ENCODE measurements around the gene MED15.
A peak's percentile ranks its signal among the peaks of the same experiment; 100 is the strongest.

The MED15 gene

GRCh38 chr22:20459862-20460261, 47.5 kb upstream of the MED15 start:
- TF ChIP-seq CTCF (IDR thresholded peaks at IDR 0.05; ENCODE audit: low read depth, low read length, poor library complexity, severe bottlenecking) (no peak), EZH2phosphoT487 (IDR thresholded peaks at IDR 0.05; ENCODE audit: borderline replicate concordance, low read length) (no peak)
- H3K79me2 ChIP-seq (ENCODE audit: control insufficient read depth, low read length) = no peaks in the 10 kb centered on the region
- no peaks in the 10 kb centered on the region for H3F3A ChIP-seq (ENCODE audit: control insufficient read depth, insufficient read depth)
- H3K27me3 ChIP-seq (ENCODE audit: control insufficient read depth, low read length) = no peaks in the 10 kb centered on the region
- no peak overlapping the region for H3K4me2 ChIP-seq (ENCODE audit: low read length)
- peaks cover 5% of the 10 kb centered on the region; the same call in 1 of the 2 replicates for H3K36me3 ChIP-seq (ENCODE audit: control insufficient read depth, low read length)
- H3K27ac ChIP-seq (ENCODE audit: low read depth, low read length) = no peak overlapping the region
- H3K9me2 ChIP-seq (replicated peaks; ENCODE audit: control insufficient read depth, low read length) = no peaks in the 10 kb centered on the region
- peaks cover 32% of the 10 kb centered on the region for H3K4me1 ChIP-seq (ENCODE audit: control insufficient read depth, low read length)
- no peak overlapping the region for H3K4me3 ChIP-seq (ENCODE audit: low read length)
- H3K9me3 ChIP-seq (ENCODE audit: control insufficient read depth, insufficient read depth, low read length) = no peaks in the 10 kb centered on the region
- H4K20me1 ChIP-seq (ENCODE audit: control insufficient read depth, insufficient read depth, low read depth, low read length) = no peaks in the 10 kb centered on the region

DNA sequence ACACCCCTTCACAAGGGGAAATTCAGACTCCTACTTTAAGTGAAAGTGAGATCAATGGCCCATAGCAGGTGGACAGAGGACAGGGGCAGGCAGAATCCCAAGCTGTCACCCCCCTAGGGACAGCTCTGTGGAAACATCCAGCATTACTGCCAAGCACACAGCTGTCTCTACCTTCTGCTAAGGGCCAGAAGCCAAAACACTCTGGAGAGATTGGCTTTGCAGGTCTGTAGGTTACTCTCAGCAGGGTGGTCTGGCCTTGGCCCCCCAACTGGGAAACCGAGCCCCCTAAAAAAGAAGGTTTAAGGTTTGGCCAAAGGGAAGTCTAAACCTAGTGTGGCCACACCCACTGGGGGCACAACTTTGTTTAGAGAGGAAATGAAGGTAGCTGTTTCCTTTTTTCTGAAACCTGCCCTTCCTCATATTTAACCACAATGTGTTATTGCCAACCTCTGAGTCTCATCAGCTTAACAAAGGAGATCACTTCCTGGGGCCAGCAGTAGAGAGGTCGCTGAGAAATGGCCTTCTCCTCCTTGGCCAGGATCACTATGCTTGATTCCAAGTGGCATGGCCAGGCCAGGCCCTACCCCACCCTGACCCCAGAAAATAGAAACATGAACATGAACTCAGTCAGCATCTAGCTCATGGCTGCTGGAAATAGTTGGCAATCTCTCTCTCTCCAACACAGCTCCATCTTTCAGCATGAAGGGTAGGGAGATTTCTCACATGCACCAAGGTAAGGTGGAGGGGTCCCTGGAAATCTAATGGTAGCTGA, 43.9 kb upstream of the MED15 start:
- no peaks in the 10 kb centered on the region for H3K27me3 ChIP-seq (ENCODE audit: control insufficient read depth, low read length)
- TF ChIP-seq CTCF (IDR thresholded peaks at IDR 0.05; ENCODE audit: low read depth, low read length, poor library complexity, severe bottlenecking) = no peak
- TF ChIP-seq EZH2phosphoT487 (IDR thresholded peaks at IDR 0.05; ENCODE audit: borderline replicate concordance, low read length) = no peak

DNA sequence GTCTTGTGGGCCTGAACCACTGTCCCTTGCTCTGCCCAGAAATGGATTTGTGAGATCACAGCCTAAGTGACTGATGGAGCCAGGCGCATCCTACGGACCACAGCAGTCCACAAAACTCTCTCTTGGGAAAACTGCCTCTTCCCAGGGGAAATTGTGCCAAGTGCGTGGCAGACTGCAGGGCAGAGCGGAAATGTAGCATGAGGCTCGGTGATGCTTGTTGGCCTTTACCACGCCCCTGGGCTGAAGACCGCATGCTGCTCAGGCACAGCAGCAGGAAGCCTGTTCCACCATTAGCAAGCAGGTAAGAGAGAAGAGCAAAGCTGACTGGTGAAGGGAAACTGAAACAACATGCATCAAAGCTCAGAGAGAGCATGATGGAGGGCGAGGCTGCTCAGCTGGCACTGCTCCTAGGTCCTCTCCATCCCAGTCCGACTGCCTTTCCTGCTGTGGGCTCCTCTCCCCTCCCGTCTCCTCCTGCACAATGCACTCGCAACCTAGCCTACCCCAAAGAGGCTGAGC, 43.3 kb upstream of the MED15 start:
- no peaks in the 10 kb centered on the region for H3K79me2 ChIP-seq (ENCODE audit: control insufficient read depth, low read length)
- TF ChIP-seq CTCF (IDR thresholded peaks at IDR 0.05; ENCODE audit: low read depth, low read length, poor library complexity, severe bottlenecking) (no peak), EZH2phosphoT487 (IDR thresholded peaks at IDR 0.05; ENCODE audit: borderline replicate concordance, low read length) (no peak)
- peak overlapping the region; percentile 81 for H3K4me2 ChIP-seq (ENCODE audit: low read length)
- H3F3A ChIP-seq (ENCODE audit: control insufficient read depth, insufficient read depth) = no peaks in the 10 kb centered on the region
- no peaks in the 10 kb centered on the region for H3K9me2 ChIP-seq (replicated peaks; ENCODE audit: control insufficient read depth, low read length)
- H3K4me3 ChIP-seq (ENCODE audit: low read length) = peak overlapping the region; percentile 68
- peaks cover 25% of the 10 kb centered on the region for H3K4me1 ChIP-seq (ENCODE audit: control insufficient read depth, low read length)
- H3K36me3 ChIP-seq (ENCODE audit: control insufficient read depth, low read length) = peaks cover 6% of the 10 kb centered on the region; the same call in 1 of the 2 replicates
- H4K20me1 ChIP-seq (ENCODE audit: control insufficient read depth, insufficient read depth, low read depth, low read length) = no peaks in the 10 kb centered on the region
- no peaks in the 10 kb centered on the region for H3K9me3 ChIP-seq (ENCODE audit: control insufficient read depth, insufficient read depth, low read length)
- H3K27ac ChIP-seq (ENCODE audit: low read depth, low read length) = peak overlapping the region; percentile 79
- H3K27me3 ChIP-seq (ENCODE audit: control insufficient read depth, low read length) = no peaks in the 10 kb centered on the region

More for the DNA sequence above, 43.9 kb upstream of the MED15 start:
- no peaks in the 10 kb centered on the region for H4K20me1 ChIP-seq (ENCODE audit: control insufficient read depth, insufficient read depth, low read depth, low read length)
- no peaks in the 10 kb centered on the region for H3F3A ChIP-seq (ENCODE audit: control insufficient read depth, insufficient read depth)
- no peaks in the 10 kb centered on the region for H3K9me2 ChIP-seq (replicated peaks; ENCODE audit: control insufficient read depth, low read length)
- H3K36me3 ChIP-seq (ENCODE audit: control insufficient read depth, low read length) = peaks cover 6% of the 10 kb centered on the region; the same call in 1 of the 2 replicates
- H3K9me3 ChIP-seq (ENCODE audit: control insufficient read depth, insufficient read depth, low read length) = no peaks in the 10 kb centered on the region
- peak overlapping the region; percentile 68 for H3K4me3 ChIP-seq (ENCODE audit: low read length)
- peak overlapping the region; percentile 81 for H3K4me2 ChIP-seq (ENCODE audit: low read length)
- peaks cover 25% of the 10 kb centered on the region for H3K4me1 ChIP-seq (ENCODE audit: control insufficient read depth, low read length)
- H3K79me2 ChIP-seq (ENCODE audit: control insufficient read depth, low read length) = no peaks in the 10 kb centered on the region
- peak overlapping the region; percentile 79 for H3K27ac ChIP-seq (ENCODE audit: low read depth, low read length)
